Measurements from ENCODE around the gene C6orf15.
A peak's percentile ranks its signal among the peaks of the same experiment; 100 is the strongest.

The C6orf15 gene

DNA sequence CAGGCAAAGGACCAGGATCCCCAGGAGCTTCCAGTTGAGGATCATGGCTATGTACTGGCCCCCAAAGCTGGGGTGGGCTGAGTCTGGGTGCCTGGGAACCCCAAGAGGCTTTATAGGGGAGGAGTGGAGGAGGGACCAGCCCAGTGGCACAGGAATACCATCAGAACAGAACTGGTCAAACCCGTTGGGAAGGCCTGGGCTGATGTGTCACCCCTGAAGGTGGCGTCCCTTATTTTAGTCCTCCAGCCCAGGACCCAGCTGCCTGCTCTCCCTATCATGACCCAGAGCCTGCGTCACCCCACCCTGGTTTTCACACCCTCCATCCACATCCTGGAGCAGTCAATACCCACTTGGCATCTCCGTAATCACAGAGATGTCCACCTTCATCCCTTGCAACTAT lies 26.6 kb upstream of the C6orf15 start, which contains the start of gene PSORS1C2:
Gene PSORS1C2, minus strand, starts transcription at position 85 of the 400 bp plus-strand sequence. Its CDS starts 40 bp downstream, at position 45.
- Histone ChIP-seq H3K4me2 (ENCODE audit: low read length) (peak within 1 kb of the TSS; percentile 62), H3K27me3 (ENCODE audit: control insufficient read depth, low read length) (no peaks in the 10 kb centered on the region), H4K20me1 (ENCODE audit: control insufficient read depth, insufficient read depth, low read depth, low read length) (no peaks in the 10 kb centered on the region), H3K4me1 (ENCODE audit: control insufficient read depth, low read length) (peaks cover 5% of the 10 kb centered on the region), H3K9me2 (replicated peaks; ENCODE audit: control insufficient read depth, low read length) (no peaks in the 10 kb centered on the region), H3K36me3 (ENCODE audit: control insufficient read depth, low read length) (peaks cover 4% of the 10 kb centered on the region; the same call in 1 of the 2 replicates), H3K27ac (ENCODE audit: low read depth, low read length) (no peak within 1 kb of the TSS), H3K79me2 (ENCODE audit: control insufficient read depth, low read length) (no peaks in the 10 kb centered on the region), H3K4me3 (ENCODE audit: low read length) (peak within 1 kb of the TSS; percentile 47), H3F3A (ENCODE audit: control insufficient read depth, insufficient read depth) (no peaks in the 10 kb centered on the region), H3K9me3 (ENCODE audit: control insufficient read depth, insufficient read depth, low read length) (no peaks in the 10 kb centered on the region)
- no peak for TF ChIP-seq EZH2phosphoT487 (IDR thresholded peaks at IDR 0.05; ENCODE audit: borderline replicate concordance, low read length)
- TF ChIP-seq, protein P1, sequence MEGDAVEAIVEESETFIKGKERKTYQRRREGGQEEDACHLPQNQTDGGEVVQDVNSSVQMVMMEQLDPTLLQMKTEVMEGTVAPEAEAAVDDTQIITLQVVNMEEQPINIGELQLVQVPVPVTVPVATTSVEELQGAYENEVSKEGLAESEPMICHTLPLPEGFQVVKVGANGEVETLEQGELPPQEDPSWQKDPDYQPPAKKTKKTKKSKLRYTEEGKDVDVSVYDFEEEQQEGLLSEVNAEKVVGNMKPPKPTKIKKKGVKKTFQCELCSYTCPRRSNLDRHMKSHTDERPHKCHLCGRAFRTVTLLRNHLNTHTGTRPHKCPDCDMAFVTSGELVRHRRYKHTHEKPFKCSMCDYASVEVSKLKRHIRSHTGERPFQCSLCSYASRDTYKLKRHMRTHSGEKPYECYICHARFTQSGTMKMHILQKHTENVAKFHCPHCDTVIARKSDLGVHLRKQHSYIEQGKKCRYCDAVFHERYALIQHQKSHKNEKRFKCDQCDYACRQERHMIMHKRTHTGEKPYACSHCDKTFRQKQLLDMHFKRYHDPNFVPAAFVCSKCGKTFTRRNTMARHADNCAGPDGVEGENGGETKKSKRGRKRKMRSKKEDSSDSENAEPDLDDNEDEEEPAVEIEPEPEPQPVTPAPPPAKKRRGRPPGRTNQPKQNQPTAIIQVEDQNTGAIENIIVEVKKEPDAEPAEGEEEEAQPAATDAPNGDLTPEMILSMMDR (IDR thresholded peaks at IDR 0.05; ENCODE audit: low read depth, low read length, poor library complexity, severe bottlenecking), result no peak

- Histone ChIP-seq H3K9me3 (ENCODE audit: control insufficient read depth, insufficient read depth, low read length) (no peaks in the 10 kb centered on the region), H3K9me2 (replicated peaks; ENCODE audit: control insufficient read depth, low read length) (no peaks in the 10 kb centered on the region), H3K4me3 (ENCODE audit: low read length) (no peak overlapping the region), H3K4me1 (ENCODE audit: control insufficient read depth, low read length) (peaks cover 5% of the 10 kb centered on the region), H3K36me3 (ENCODE audit: control insufficient read depth, low read length) (no peaks in the 10 kb centered on the region), H3K27ac (ENCODE audit: low read depth, low read length) (no peak overlapping the region), H3K4me2 (ENCODE audit: low read length) (no peak overlapping the region), H3K79me2 (ENCODE audit: control insufficient read depth, low read length) (no peaks in the 10 kb centered on the region), H4K20me1 (ENCODE audit: control insufficient read depth, insufficient read depth, low read depth, low read length) (no peaks in the 10 kb centered on the region), H3F3A (ENCODE audit: control insufficient read depth, insufficient read depth) (no peaks in the 10 kb centered on the region), H3K27me3 (ENCODE audit: control insufficient read depth, low read length) (no peaks in the 10 kb centered on the region)
- TF ChIP-seq EZH2phosphoT487 (IDR thresholded peaks at IDR 0.05; ENCODE audit: borderline replicate concordance, low read length), result no peak
- TF ChIP-seq, protein P1 (IDR thresholded peaks at IDR 0.05; ENCODE audit: low read depth, low read length, poor library complexity, severe bottlenecking), result no peak
These were observed 23.3 kb upstream of the C6orf15 start for GRCh38 chr6:31135710-31136109.

DNA sequence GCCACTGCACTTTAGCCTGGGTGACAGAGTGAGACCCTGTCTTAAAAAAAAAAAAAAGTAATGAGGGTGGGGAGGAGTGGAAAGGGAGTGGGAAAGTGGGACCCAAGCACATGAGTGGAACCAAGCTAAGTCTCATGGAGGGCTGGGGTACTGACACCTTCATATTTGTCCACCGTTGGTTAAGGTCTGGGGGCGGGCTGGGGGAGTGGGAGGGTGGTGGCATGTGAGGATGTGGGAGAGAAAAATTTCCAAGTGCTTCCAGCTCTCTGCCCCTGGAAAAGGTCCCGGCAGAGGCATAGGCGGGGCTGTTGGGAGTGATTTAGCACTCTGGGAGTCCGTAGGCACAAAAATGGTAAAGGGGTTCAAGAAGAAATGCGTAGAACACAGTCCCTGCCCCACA lies 20.4 kb upstream of the C6orf15 start:
- Histone ChIP-seq H3K9me2 (replicated peaks; ENCODE audit: control insufficient read depth, low read length) (no peaks in the 10 kb centered on the region), H4K20me1 (ENCODE audit: control insufficient read depth, insufficient read depth, low read depth, low read length) (no peaks in the 10 kb centered on the region), H3F3A (ENCODE audit: control insufficient read depth, insufficient read depth) (no peaks in the 10 kb centered on the region), H3K79me2 (ENCODE audit: control insufficient read depth, low read length) (no peaks in the 10 kb centered on the region), H3K27me3 (ENCODE audit: control insufficient read depth, low read length) (peaks cover 13% of the 10 kb centered on the region), H3K27ac (ENCODE audit: low read depth, low read length) (no peak overlapping the region), H3K9me3 (ENCODE audit: control insufficient read depth, insufficient read depth, low read length) (no peaks in the 10 kb centered on the region), H3K36me3 (ENCODE audit: control insufficient read depth, low read length) (no peaks in the 10 kb centered on the region), H3K4me2 (ENCODE audit: low read length) (no peak overlapping the region), H3K4me3 (ENCODE audit: low read length) (no peak overlapping the region), H3K4me1 (ENCODE audit: control insufficient read depth, low read length) (peaks cover 4% of the 10 kb centered on the region)
- no peak for TF ChIP-seq EZH2phosphoT487 (IDR thresholded peaks at IDR 0.05; ENCODE audit: borderline replicate concordance, low read length)
- TF ChIP-seq, protein P1 (IDR thresholded peaks at IDR 0.05; ENCODE audit: low read depth, low read length, poor library complexity, severe bottlenecking), result no peak
